Measurements from ENCODE around the gene EHBP1L1.

- TF ChIP-seq, protein P1, sequence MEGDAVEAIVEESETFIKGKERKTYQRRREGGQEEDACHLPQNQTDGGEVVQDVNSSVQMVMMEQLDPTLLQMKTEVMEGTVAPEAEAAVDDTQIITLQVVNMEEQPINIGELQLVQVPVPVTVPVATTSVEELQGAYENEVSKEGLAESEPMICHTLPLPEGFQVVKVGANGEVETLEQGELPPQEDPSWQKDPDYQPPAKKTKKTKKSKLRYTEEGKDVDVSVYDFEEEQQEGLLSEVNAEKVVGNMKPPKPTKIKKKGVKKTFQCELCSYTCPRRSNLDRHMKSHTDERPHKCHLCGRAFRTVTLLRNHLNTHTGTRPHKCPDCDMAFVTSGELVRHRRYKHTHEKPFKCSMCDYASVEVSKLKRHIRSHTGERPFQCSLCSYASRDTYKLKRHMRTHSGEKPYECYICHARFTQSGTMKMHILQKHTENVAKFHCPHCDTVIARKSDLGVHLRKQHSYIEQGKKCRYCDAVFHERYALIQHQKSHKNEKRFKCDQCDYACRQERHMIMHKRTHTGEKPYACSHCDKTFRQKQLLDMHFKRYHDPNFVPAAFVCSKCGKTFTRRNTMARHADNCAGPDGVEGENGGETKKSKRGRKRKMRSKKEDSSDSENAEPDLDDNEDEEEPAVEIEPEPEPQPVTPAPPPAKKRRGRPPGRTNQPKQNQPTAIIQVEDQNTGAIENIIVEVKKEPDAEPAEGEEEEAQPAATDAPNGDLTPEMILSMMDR (IDR thresholded peaks at IDR 0.05): no peak
- TF ChIP-seq POLR2A (IDR thresholded peaks at IDR 0.05) (no peak), EP300 (IDR thresholded peaks at IDR 0.05) (no peak)
Observed at GRCh38 chr11:65538915-65539743, 36.7 kb upstream of the EHBP1L1 start.

All from ovary (tissue), 3 donors.